Upper lobe of right lung (tissue), 1 donor: ENCODE measurements around the gene ARHGEF28. TPM values are rescaled to one million over a fixed set of nuclear protein-coding genes. Genes with fewer than 3 reads are reported as not detected.

Experiments
- ATAC-seq: fragments of 200-7000 bp; cut with Tn5 transposase; one replicate; pipeline ENCODE4 v1.9.1; 2020; ENCODE audit warnings: mild to moderate bottlenecking, moderate library complexity
- DNase-seq: peaks from one replicate; pipeline ENCODE4 v3.0.0-alpha.2; 2020
- H3K27ac ChIP-seq: fragments of 200-600 bp; one replicate; pipeline ENCODE4 v1.8.0; 2022
- H3K27me3 ChIP-seq: fragments of 200-600 bp; one replicate; pipeline ENCODE4 v1.8.0; 2022; ENCODE audit warnings: mild to moderate bottlenecking
- H3K36me3 ChIP-seq: fragments of 200-600 bp; one replicate; pipeline ENCODE4 v1.8.0; 2022
- H3K4me1 ChIP-seq: fragments of 200-600 bp; one replicate; pipeline ENCODE4 v1.8.0; 2022
- H3K4me3 ChIP-seq: fragments of 200-600 bp; one replicate; pipeline ENCODE4 v1.8.0; 2022; ENCODE audit warnings: mild to moderate bottlenecking
- H3K9me3 ChIP-seq: fragments of 200-600 bp; one replicate; pipeline ENCODE4 v1.8.0; 2022
- intact Hi-C: fragments of 100-400 bp; cut with DNase I; formaldehyde crosslinking; loops from one replicate; pipeline ENCODE4 v1.11.0; 2022
- total RNA-seq: library from RNA; stranded (reverse); fragmentation: NEBNext Ultra II Directional; extraction: Animal tissue kit (Norgen Biotek cat#: 25700); gene quantifications from one replicate; pipeline ENCODE4 v1.2.1, GENCODE V29; 2021
- TF ChIP-seq, protein P1 (sequence below): fragments of 200-600 bp; IDR thresholded peaks from one replicate; pipeline ENCODE4 v1.8.0; 2022; ENCODE audit warnings: antibody characterized with exemption
- donor health status: DM: no; HTN: yes; CAD: no; lungs with severe emphysema.

ARHGEF28 gene
- total RNA-seq, 1 donor from 2014 or later = 22.3 TPM

DNA sequence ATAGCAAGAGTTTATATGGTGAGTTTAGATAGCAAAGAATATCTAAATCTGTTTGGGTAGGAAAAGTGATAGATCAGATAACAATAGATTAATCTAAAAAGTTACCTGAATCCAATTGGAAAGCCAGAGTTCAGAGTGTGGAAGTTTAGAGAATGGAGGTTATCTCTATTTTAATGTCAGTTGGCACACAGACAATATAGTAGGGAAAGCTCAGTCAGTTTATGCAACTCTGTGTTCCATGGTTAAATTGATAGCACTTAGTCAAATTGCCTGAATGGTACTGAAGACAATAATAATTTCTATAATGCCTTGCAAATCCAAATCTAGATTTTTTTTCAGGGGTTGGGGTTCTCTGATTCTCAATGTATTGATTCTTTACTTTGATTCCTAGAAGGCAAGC is 77.0 kb downstream of the ARHGEF28 start:
- Histone ChIP-seq H3K4me3 (no peak overlapping the region), H3K27me3 (no peaks in the 10 kb centered on the region), H3K36me3 (no peaks in the 10 kb centered on the region), H3K4me1 (no peaks in the 10 kb centered on the region), H3K27ac (no peak overlapping the region), H3K9me3 (no peaks in the 10 kb centered on the region)
- ATAC-seq (no peak), DNase-seq (no peak)
- TF ChIP-seq, protein P1, sequence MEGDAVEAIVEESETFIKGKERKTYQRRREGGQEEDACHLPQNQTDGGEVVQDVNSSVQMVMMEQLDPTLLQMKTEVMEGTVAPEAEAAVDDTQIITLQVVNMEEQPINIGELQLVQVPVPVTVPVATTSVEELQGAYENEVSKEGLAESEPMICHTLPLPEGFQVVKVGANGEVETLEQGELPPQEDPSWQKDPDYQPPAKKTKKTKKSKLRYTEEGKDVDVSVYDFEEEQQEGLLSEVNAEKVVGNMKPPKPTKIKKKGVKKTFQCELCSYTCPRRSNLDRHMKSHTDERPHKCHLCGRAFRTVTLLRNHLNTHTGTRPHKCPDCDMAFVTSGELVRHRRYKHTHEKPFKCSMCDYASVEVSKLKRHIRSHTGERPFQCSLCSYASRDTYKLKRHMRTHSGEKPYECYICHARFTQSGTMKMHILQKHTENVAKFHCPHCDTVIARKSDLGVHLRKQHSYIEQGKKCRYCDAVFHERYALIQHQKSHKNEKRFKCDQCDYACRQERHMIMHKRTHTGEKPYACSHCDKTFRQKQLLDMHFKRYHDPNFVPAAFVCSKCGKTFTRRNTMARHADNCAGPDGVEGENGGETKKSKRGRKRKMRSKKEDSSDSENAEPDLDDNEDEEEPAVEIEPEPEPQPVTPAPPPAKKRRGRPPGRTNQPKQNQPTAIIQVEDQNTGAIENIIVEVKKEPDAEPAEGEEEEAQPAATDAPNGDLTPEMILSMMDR = no peak
- intact Hi-C loops = no loop called here

DNA sequence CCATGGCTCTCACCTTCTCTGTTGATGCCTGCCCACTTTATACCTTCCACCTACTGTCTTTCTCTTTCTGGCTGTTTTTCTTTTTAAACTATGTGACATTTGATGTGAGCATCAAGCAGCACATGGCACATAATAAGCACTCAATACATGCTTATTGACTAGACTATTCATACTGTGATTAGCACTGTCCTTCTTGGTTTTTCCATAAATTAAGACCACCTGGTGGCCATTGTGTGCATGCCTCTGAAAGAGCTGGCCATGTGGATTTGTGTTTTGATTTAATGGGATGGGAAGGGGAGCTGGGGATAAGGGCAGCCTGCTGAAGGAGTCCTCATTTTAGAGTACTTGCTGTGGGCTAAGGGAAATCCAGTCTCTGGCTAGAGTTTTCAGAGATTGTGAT is 79.4 kb downstream of the ARHGEF28 start:
- intact Hi-C loops = no loop called here
- TF ChIP-seq, protein P1 = no peak

DNA sequence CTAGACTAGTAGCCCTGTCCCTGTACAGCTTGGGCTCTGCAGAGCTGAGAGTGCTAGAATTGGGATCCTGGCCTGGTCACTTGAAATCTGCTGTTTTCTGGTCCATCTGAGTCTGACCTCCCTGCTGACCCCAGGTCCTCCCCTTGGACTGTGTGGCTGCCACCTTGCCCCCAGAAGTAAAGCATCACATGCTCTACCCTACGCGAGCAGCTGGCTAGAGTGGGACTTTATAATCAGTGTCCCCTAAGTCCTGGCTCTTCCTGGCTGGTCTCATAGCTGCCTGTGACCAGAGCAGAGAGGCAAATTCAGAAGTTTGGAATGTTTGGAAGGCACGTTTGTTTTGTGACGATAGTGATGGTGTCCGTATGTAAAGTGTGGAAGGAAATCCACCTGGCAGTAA is 81.0 kb downstream of the ARHGEF28 start:
- intact Hi-C loops = no loop called here
- DNase-seq = no peak
- ATAC-seq = no peak
- Histone ChIP-seq H3K9me3 (no peaks in the 10 kb centered on the region), H3K27me3 (no peaks in the 10 kb centered on the region), H3K27ac (no peak overlapping the region), H3K36me3 (no peaks in the 10 kb centered on the region), H3K4me3 (no peak overlapping the region), H3K4me1 (no peaks in the 10 kb centered on the region)
- TF ChIP-seq, protein P1 = no peak

More for the DNA sequence above, 79.4 kb downstream of the ARHGEF28 start:
- H3K9me3 ChIP-seq = no peaks in the 10 kb centered on the region
- no peak for DNase-seq
- no peak overlapping the region for H3K27ac ChIP-seq
- no peaks in the 10 kb centered on the region for H3K4me1 ChIP-seq
- H3K36me3 ChIP-seq = no peaks in the 10 kb centered on the region
- no peaks in the 10 kb centered on the region for H3K27me3 ChIP-seq
- no peak overlapping the region for H3K4me3 ChIP-seq
- no peak for ATAC-seq

DNA sequence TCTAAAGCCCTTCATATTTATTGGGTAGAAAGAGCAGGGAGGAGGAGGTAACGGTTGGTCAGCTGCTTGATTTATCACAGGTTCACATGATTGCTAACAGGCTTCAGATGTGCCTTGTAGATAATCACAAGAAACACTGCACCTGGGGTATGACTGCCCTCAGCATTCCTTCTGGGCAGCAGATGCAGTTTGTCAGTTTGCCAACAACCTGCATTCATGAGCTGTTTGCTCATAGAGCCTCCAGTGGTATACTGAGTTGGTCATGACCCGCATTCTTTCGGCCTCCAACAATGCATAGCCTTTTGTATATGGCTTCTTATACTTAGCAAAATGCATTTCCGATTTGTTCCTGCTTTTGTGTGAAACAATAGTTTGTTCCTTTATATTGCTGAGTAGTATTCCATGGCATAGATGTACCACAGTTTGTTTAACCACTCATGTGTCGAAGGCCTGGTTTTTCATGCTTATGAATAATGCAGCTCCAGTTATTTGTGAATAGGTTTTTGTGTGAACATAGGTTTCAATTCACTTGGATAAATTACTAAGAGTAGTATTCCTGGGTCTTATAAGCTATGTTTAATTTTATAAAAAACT is 83.6 kb downstream of the ARHGEF28 start:
- TF ChIP-seq, protein P1 = no peak
- intact Hi-C loops = no loop called here
- H3K4me1 ChIP-seq = no peaks in the 10 kb centered on the region
- H3K27ac ChIP-seq = no peak overlapping the region
- H3K4me3 ChIP-seq = no peak overlapping the region
- H3K9me3 ChIP-seq = no peaks in the 10 kb centered on the region
- DNase-seq (no peak), ATAC-seq (no peak)
- no peaks in the 10 kb centered on the region for H3K36me3 ChIP-seq
- no peaks in the 10 kb centered on the region for H3K27me3 ChIP-seq

DNA sequence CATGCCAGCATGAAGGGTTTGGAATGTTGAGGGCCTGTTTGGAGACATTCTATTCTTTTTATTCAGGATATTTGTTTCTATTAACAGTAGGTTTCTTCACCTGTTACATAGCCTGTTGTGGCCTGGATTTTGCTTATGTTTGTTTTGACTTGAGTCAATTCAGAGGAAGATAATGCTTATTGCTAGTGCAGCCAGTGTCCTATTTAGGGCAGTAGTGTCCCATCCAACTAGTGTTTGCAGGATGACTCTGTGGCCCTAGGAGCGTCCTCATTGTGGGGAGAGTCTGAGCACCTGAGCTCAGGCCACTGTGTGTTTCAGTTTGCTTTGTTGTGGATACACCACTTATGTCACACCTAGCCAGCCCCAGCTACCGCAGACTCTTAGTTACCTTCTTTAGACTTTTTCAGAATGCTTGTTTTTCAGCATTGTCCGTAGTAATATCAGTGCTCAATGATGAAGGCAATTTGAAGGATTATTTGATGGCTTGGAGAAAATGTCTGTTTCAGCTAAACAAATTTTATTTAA is 90.3 kb downstream of the ARHGEF28 start:
- no peak for ATAC-seq
- intact Hi-C loops = no loop called here

More for the DNA sequence above, 90.3 kb downstream of the ARHGEF28 start:
- DNase-seq = no peak
- no peaks in the 10 kb centered on the region for H3K4me1 ChIP-seq
- H3K9me3 ChIP-seq = no peaks in the 10 kb centered on the region
- no peak overlapping the region for H3K27ac ChIP-seq
- H3K27me3 ChIP-seq = no peaks in the 10 kb centered on the region
- TF ChIP-seq, protein P1 = no peak
- H3K36me3 ChIP-seq = no peaks in the 10 kb centered on the region
- no peak overlapping the region for H3K4me3 ChIP-seq
